Measurements from ENCODE around the gene LYPD1.
"Not testable (repeated sequence)": the region's sequence is repeated elsewhere in the genome, so short reads cannot be mapped to it uniquely, and the experiment has no call there.

- TF ChIP-seq CTCF (IDR thresholded peaks at IDR 0.05); POLR2A (IDR thresholded peaks at IDR 0.05; ENCODE audit: low read length); FOSL2 (IDR thresholded peaks at IDR 0.05); FOSL2 (CRISPR knock-in tag; IDR thresholded peaks at IDR 0.05); MAFK (IDR thresholded peaks at IDR 0.05; ENCODE audit: partially characterized antibody); MAZ (IDR thresholded peaks at IDR 0.05; ENCODE audit: borderline replicate concordance, low read depth, low read length); EP300 (IDR thresholded peaks at IDR 0.05); SMC3 (IDR thresholded peaks at IDR 0.05); REST (IDR thresholded peaks at IDR 0.05); RCOR1 (IDR thresholded peaks at IDR 0.05; ENCODE audit: low read depth, low read length); USF2 (IDR thresholded peaks at IDR 0.05); HMGXB4 (CRISPR knock-in tag; IDR thresholded peaks at IDR 0.05; ENCODE audit: borderline replicate concordance): not testable (repeated sequence)
Observed at GRCh38 chr2:132698347-132698746, 28.3 kb upstream of the LYPD1 start.

Measured in A549 (cell line).